22Rv1 (cell line): Measurements from ENCODE around the gene FOXA3.

ENCODE experiments used
- H3K27ac ChIP-seq: fragments of 450-650 bp; 2 replicates; pipeline ENCODE4 v1.5.1; 2017
- ZFX ChIP-seq: fragments of 450-650 bp; IDR thresholded peaks from 2 replicates; pipeline ENCODE4 v1.6.1; 2017; ENCODE audit warnings: antibody characterized with exemption, borderline replicate concordance
- TF ChIP-seq, protein P1 (sequence below): fragments of 450-650 bp; IDR thresholded peaks from 2 replicates; pipeline ENCODE4 v1.5.1; 2017; ENCODE audit warnings: mild to moderate bottlenecking

Gene FOXA3

DNA sequence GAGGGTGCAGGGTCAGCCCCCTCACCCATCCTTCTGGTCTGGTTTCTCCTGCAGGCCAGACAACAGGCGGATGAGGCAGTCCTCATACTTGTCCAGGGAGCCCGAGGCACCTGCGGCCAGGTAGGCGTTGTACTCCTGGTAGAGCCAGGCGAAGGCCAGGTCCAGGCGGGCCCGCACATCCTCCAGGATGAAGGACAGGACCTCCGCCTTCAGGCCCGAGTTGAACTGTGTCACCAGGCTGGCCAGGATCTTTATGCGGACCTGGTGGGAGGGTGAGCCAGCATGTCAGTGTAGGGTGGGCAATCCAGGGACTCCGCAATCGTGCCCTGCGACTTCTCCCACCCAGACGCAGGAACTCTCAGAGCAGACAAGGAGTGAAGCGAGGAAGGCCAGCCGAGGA, 35.2 kb upstream of the FOXA3 start:
- H3K27ac ChIP-seq = no peak overlapping the region
- no peak for TF ChIP-seq ZFX
- TF ChIP-seq, protein P1, sequence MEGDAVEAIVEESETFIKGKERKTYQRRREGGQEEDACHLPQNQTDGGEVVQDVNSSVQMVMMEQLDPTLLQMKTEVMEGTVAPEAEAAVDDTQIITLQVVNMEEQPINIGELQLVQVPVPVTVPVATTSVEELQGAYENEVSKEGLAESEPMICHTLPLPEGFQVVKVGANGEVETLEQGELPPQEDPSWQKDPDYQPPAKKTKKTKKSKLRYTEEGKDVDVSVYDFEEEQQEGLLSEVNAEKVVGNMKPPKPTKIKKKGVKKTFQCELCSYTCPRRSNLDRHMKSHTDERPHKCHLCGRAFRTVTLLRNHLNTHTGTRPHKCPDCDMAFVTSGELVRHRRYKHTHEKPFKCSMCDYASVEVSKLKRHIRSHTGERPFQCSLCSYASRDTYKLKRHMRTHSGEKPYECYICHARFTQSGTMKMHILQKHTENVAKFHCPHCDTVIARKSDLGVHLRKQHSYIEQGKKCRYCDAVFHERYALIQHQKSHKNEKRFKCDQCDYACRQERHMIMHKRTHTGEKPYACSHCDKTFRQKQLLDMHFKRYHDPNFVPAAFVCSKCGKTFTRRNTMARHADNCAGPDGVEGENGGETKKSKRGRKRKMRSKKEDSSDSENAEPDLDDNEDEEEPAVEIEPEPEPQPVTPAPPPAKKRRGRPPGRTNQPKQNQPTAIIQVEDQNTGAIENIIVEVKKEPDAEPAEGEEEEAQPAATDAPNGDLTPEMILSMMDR = no peak

DNA sequence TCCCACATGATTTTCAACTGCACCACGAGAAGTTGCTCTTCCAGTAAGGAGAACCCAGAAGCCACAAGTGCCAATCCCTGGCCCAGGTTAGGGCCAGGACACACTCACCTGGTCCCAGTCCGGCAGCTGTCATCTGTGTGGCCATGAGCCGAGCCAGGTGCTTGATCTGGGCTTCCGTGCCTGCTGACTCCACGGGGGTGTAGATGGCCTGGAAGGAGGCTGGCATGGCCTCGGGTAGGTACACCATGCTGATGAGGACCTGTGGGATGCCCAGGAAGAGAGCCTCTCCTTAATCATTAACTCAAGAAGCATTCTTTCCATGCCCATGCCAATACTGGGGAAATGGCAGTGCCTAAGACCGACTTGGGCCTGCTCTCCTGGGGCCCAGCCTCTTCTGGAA, 29.2 kb upstream of the FOXA3 start:
- no peak overlapping the region for H3K27ac ChIP-seq
- no peak for TF ChIP-seq ZFX
- TF ChIP-seq, protein P1 = no peak

DNA sequence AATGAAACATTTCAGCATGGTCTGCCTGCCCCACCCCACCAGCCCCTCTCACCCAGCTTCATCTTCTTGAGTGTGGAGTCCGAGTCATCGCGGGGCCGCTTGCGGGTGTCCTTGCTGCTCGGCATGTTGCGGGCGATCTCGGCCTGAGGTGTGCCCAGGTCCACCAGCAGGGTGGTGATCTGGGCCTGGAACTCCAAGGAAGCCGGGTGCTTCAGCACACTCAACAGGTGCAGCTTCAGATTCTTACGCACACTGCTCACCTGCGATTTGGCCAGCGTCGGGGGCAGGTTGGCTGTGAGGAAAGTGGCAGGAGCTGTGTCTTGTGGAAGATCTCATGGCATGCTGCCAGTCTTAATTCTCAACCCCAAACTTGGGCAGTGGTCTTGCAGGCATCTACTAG, 21.9 kb upstream of the FOXA3 start:
- no peak for TF ChIP-seq ZFX
- TF ChIP-seq, protein P1 = no peak
- H3K27ac ChIP-seq = no peak overlapping the region

DNA sequence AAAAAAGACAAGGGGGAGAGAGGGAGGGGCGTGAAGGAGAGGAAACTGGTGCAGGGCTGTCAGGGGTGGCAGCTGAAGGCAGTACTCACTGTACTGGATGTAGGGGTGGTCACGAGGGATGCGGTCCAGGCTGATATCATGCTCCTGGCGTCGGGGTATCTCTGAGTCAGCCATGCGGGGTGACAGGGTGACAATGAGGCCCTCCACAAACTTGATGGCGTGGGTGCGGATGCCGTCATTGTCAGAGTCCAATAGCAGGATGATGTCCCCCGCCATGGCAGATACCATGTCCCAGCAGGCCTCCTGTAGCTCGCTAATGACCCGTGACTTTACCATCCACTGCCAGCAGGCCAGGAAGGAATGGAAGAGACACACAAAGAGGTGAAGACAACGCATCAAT, 16.5 kb upstream of the FOXA3 start:
- H3K27ac ChIP-seq = no peak overlapping the region
- TF ChIP-seq, protein P1 = no peak
- no peak for TF ChIP-seq ZFX

DNA sequence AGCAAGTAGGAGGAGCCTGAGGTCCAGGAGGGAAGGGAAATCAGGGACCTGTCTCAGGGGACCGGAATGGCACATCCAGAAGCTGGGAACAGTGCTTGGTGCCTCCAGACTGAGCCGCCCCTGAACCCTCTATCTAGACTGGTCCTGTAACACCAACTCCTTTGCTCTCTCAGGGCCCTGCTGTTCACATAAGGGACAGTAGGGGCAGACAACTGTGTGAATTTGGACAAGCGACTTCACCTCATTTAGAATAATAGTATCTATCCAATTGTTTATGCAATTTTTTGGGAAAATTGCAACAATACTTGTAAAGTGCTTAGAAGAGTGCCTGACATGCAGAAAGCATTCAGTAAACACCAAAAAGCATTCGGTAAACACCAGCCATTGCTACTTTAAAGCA, 15.2 kb upstream of the FOXA3 start:
- no peak overlapping the region for H3K27ac ChIP-seq
- no peak for TF ChIP-seq ZFX
- TF ChIP-seq, protein P1 = peak; percentile 30

DNA sequence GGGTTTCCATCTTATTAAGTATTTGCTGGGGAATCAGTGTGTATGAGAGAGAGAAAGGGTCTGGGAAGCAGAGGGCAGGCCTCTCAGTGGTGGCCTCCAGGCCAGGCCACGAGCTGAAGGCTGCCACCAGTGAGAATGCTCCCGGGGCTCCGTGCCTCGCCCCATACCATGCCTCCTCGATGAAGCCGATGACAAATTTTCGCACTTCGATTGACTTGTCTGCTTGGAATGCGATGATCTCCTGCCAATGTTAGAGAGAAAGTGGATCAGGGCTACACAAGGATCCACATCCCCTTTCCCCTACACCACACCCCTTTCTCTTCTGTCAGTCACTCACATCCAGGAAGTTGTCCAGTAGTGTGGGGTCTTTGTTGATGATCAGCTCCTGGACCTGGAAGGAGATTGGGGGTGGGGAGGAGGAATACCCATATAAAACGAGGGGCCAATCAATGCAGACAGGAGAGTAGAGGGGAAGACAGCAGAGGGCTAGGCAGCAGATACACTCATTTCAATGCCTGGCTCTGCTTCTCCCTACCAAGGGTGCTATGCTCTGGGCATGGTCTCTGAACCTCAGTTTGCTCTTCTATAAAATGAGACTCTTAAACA, 11.9 kb upstream of the FOXA3 start:
- TF ChIP-seq, protein P1 = no peak
- no peak for TF ChIP-seq ZFX
- H3K27ac ChIP-seq = no peak overlapping the region

DNA sequence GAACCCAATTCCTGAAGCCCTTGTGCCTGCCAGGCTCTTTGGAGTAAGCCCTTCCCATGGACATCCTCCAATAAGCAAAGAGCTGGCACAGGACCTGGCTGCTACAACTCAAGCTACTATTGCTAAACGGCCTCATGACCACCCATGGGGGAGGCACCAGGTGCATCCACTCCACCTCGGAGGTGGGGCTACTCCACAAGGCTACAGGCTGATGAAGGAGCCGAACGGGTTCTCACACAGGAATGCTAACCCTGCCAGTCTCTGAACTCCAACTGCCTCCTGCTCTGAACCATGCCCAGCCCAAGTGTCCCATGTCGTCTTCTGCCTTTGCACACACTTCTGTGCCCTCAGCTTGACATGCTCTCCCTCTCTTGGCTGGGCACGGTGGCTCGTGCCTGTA, 11.1 kb upstream of the FOXA3 start:
- TF ChIP-seq ZFX = no peak
- TF ChIP-seq, protein P1 = no peak
- H3K27ac ChIP-seq = no peak overlapping the region
